ENCODE results near the gene DNAJB5.

DNA sequence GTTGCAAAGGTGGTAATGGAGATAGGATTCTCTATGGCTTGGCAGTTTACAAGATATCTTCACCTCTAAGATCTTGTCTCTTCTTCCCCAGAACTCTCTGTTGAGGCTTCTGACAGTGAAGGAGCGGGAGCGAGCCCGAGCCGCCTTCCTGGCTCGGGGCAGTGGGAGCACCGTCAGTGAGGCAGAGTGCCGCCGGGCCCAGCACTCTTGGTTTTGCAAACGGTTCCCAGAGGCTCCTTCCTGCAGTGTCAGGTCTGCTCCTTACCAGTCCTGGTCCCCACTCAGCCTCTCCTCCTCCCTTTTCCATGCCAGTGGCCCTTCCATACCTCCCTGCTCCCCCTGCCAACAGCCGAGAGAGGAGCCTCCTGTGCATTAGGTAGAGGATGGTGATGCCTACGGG is 12.6 kb upstream of the DNAJB5 start:
- TF ChIP-seq, protein P1, sequence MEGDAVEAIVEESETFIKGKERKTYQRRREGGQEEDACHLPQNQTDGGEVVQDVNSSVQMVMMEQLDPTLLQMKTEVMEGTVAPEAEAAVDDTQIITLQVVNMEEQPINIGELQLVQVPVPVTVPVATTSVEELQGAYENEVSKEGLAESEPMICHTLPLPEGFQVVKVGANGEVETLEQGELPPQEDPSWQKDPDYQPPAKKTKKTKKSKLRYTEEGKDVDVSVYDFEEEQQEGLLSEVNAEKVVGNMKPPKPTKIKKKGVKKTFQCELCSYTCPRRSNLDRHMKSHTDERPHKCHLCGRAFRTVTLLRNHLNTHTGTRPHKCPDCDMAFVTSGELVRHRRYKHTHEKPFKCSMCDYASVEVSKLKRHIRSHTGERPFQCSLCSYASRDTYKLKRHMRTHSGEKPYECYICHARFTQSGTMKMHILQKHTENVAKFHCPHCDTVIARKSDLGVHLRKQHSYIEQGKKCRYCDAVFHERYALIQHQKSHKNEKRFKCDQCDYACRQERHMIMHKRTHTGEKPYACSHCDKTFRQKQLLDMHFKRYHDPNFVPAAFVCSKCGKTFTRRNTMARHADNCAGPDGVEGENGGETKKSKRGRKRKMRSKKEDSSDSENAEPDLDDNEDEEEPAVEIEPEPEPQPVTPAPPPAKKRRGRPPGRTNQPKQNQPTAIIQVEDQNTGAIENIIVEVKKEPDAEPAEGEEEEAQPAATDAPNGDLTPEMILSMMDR (IDR thresholded peaks at IDR 0.05), result no peak
- TF ChIP-seq POLR2A (IDR thresholded peaks at IDR 0.05), result no peak
